Esophagus (tissue), 2 donors: ENCODE results near the gene PLAC8. TPM values are rescaled to one million over a fixed set of nuclear protein-coding genes. Genes with fewer than 3 reads are reported as not detected.
"Not testable (repeated sequence)": the region's sequence is repeated elsewhere in the genome, so short reads cannot be mapped to it uniquely, and the experiment has no call there.

Experiments
- H3K27ac ChIP-seq, 2 donors: one replicate each; pipeline ENCODE4 v1.5.1; 2013; ENCODE audit warnings: low read depth in 2 of 2, mild to moderate bottlenecking in 2 of 2, inconsistent platforms in 1 of 2, low read length in 1 of 2, moderate library complexity in 1 of 2
- H3K27me3 ChIP-seq, 2 donors: one replicate each; pipeline ENCODE4 v1.6.1; 2013; ENCODE audit warnings: low read length in 2 of 2, control low read depth in 1 of 2, mild to moderate bottlenecking in 1 of 2; ENCODE audit not compliant: insufficient read depth in 2 of 2, control insufficient read depth in 1 of 2
- H3K36me3 ChIP-seq, 2 donors: one replicate each; pipeline ENCODE4 v1.6.1; 2013; ENCODE audit warnings: low read length in 1 of 2; ENCODE audit not compliant: control insufficient read depth in 2 of 2, insufficient read depth in 2 of 2
- H3K4me1 ChIP-seq, 2 donors: one replicate each; pipeline ENCODE4 v1.6.1; 2013; ENCODE audit warnings: low read length in 1 of 2; ENCODE audit not compliant: control insufficient read depth in 2 of 2, insufficient read depth in 2 of 2
- H3K4me3 ChIP-seq, 2 donors: one replicate each; pipeline ENCODE4 v1.5.1; 2013; ENCODE audit warnings: low read length in 2 of 2, mild to moderate bottlenecking in 2 of 2, low read depth in 1 of 2, moderate library complexity in 1 of 2
- H3K9me3 ChIP-seq, 2 donors: one replicate each; pipeline ENCODE4 v1.6.1; 2013; ENCODE audit warnings: mild to moderate bottlenecking in 2 of 2, low read depth in 1 of 2, low read length in 1 of 2, moderate library complexity in 1 of 2; ENCODE audit not compliant: control insufficient read depth in 2 of 2, insufficient read depth in 1 of 2
- WGBS, 2 donors: extraction: QIAGEN DNeasy Blood & Tissue Kit; methylation state at CpG; one replicate each; pipeline ENCODE4 v1.1.7; 2013; 5-methylcytosine and 5-hydroxymethylcytosine counted together
- polyA plus RNA-seq, 2 donors: library from polyadenylated mRNA; stranded (reverse); fragments of 200-250 nt; gene quantifications; one replicate each; pipeline ENCODE4 v1.2.3, GENCODE V29; 2013
- donor health status: healthy with polysubstance abuse.
- donor health status: Bipolar disorder and iron deficiency.

PLAC8 gene
- polyA plus RNA-seq, 2 donors, result 49.1 to 88.4 TPM

DNA sequence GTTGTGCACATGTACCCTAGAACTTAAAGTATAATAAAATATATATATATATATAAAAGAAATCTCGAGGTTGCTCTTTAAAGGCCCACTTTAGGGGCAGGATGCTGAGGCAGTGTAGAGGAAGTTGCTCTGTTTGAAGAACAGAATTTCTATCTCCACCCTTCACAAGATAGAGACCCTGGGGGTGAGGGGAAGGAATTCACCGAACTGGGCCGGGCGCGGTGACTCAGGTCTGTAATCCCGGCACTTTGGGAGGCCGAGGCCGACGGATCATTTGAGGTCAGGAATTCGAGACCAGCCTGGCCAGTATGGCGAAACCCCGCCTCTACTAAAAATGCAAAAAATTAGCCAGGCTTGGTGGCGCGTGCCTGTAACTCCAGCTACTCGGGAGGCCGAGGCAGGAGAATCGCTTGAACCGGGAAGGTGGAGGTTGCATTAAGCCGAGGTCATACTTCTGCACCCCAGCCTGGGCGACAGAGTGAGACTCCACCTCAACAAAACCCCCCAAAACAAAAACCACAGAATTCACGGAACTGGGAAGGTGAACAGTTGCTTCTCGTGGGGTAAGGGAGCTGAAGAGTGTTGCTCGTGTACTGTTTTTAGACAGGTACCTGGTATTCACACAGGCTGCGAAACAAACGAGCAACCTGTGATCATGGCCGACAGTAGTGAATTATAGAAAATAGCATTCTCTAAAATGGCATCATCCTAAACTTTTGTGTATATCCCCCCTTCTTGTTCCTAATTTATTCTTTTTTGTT, 6.2 kb downstream of the PLAC8 start:
- peaks cover 2 to 3% of the 10 kb centered on the region in 2 donors for H3K4me1 ChIP-seq
- no peak overlapping the region for H3K27ac ChIP-seq
- 81 to 88% methylated on average over 26 of the region's 26 CpGs for WGBS, 2 donors
- no peaks in the 10 kb centered on the region for H3K9me3 ChIP-seq
- H3K4me3 ChIP-seq, result peak overlapping the region in 1 of 2 donors; percentile 17
- H3K27me3 ChIP-seq, result no peaks in the 10 kb centered on the region
- H3K36me3 ChIP-seq, result no peaks in the 10 kb centered on the region

DNA sequence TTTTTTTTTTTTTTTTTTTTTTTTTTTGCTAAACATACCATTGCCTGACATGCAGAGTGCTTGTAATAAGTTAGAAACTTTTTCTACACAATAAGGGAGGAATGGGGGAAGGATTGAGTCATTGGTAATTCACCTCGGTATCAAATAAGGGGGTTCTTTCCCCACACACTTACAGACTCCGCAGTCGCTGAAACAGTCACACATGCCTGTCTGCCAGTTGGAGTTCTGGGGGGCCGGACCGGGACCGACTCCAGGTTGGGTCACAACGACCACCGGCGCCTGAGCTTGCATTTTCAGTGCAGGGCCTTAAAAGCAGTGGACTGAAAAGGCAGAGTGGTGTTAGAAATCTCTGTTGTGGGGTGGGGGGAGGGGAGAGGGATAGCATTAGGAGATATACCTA, 6.9 kb downstream of the PLAC8 start:
- Histone ChIP-seq H3K36me3 (no peaks in the 10 kb centered on the region), H3K4me3 (no peak overlapping the region), H3K27me3 (no peaks in the 10 kb centered on the region), H3K9me3 (no peaks in the 10 kb centered on the region), H3K4me1 (peaks cover 2 to 3% of the 10 kb centered on the region in 2 donors), H3K27ac (no peak overlapping the region)
- 79 to 83% methylated on average over 9 of the region's 9 CpGs for WGBS, 2 donors

DNA sequence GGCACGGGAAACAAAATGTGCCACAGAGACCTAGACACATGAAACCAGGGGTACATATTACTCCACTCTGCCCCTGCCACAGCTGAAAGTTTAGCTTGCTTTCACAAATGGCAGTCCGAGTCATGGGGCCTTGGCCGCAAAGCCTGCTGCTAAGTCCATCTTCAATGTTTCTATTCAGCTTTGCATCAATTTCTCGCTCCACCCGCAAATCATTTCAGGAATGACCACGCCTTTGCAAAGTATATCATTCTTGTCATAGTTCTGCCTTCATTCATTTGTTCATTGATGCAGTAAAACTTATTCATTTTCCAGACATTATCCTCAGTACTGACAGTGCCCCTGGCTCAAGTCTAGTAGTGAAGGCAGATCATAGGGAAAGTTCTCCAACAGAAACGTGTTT, 9.5 kb downstream of the PLAC8 start:
- Histone ChIP-seq H3K4me3 (no peak overlapping the region), H3K9me3 (no peaks in the 10 kb centered on the region), H3K27ac (no peak overlapping the region), H3K4me1 (peaks cover 2 to 3% of the 10 kb centered on the region in 2 donors), H3K27me3 (no peaks in the 10 kb centered on the region), H3K36me3 (no peaks in the 10 kb centered on the region)
- WGBS, 2 donors, result 89 to 91% methylated on average over 7 of the region's 7 CpGs

DNA sequence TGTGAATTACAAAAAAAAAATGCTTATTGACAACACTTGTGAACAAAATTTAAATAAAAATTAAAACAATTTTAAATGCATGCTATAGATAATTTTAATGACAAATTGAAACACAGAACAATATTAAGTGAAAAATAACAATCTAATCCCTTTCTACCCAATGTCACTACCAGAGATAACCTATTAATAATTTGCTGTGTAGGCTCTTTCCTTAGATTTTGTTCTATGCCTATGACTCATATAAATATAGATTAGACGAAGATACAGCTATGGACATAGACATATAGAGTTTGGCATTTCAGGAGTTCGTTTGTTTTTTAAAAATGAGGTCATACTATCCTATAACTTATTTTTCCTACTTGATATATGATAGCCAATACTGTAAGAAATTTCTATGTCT, 18.1 kb downstream of the PLAC8 start:
- Histone ChIP-seq H3K27me3 (no peaks in the 10 kb centered on the region), H3K9me3 (no peaks in the 10 kb centered on the region), H3K27ac (no peak overlapping the region), H3K4me1 (no peaks in the 10 kb centered on the region), H3K36me3 (no peaks in the 10 kb centered on the region), H3K4me3 (no peak overlapping the region)
- 74 to 75% methylated on average over 2 of the region's 2 CpGs for WGBS, 2 donors

DNA sequence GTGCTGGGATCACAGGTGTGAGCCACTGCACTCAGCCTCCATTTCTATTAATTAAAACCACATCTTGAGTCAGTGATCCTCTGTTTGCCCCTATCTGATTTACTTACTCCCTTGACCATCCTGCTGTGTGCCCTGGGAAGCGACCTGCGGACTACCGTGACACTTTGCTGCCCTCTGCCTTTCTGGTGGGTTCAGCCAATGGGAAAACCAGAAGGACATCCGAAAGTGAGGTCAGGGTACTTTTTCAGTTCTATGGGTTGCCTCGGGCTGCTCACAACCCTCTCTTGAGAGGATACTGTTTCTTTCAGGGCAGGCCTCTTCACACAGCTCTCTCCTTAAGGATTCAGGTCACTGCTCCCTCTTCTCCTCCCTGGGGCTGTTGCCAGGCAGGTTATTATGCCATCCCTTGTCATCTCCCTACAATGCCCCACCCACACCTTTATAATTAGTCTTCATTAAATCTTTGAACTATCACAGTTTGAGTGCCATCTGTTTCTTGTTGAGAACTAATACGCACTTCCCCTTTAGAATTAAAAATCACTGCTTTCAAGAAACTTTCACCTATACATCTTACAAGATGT, 21.4 kb downstream of the PLAC8 start:
- no peak overlapping the region for H3K27ac ChIP-seq
- H3K27me3 ChIP-seq, result no peaks in the 10 kb centered on the region
- no peaks in the 10 kb centered on the region for H3K9me3 ChIP-seq
- 71 to 72% methylated on average over 6 of the region's 6 CpGs for WGBS, 2 donors
- no peaks in the 10 kb centered on the region for H3K4me1 ChIP-seq
- H3K4me3 ChIP-seq, result no peak overlapping the region
- H3K36me3 ChIP-seq, result no peaks in the 10 kb centered on the region

DNA sequence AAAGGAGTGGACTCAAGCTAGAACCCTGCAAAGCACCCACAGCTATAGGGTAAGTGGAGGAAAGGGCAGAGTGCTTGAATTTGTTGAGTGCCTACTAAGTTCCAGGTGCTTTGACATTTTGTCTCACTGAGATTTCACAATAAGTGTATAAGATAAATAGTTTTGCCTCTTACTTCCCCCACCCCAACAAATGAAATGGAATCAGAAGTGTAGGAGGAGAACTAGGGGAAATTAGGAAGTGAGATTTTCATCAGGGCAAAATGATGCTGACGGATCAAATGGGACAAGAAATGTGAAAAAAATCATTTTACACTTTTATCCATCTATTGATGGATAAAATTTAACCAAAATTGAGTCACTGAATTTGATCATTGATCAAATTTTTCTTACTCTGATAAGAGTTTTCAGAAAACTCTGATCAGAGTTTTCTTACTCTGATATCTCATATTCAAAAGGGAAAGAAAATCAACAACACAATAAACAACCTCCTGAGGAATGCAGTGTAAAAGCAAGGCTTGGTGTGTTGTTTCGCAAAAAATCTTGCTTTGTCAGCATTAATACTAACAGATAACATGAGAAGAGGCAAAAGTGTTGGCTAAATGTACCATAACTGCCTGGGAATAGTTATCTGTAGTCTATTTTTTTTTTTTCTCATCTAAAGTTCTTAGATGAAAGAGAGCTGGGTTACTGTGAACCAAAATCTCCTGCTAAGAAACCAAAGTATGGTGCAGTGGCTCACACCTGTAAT, 24.9 kb downstream of the PLAC8 start:
- Histone ChIP-seq H3K4me1 (no peaks in the 10 kb centered on the region), H3K9me3 (no peaks in the 10 kb centered on the region), H3K27ac (no peak overlapping the region), H3K27me3 (no peaks in the 10 kb centered on the region), H3K4me3 (no peak overlapping the region), H3K36me3 (no peaks in the 10 kb centered on the region)
- 86 to 89% methylated on average over 2 of the region's 2 CpGs for WGBS, 2 donors

DNA sequence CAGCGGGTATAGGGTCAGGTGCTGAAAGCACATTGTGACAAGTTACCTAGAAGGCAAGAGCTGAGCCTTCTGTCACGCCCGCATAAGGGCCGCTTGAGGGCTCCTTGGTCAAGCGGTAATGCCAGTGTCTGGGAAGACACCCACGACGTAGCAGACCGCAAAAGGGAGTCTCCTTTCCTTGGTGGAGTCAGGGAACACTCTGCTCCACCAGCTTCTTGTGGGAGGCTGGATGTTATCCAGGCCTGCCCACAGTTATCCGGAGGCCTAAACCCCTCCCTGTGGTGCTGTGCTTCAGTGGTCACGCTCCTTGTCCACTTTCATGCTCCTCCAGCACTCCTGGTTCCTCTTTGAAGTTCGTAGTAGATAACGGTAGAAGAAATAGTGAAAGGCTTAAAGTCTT, 29.6 kb downstream of the PLAC8 start:
- H3K4me3 ChIP-seq, H3K9me3 ChIP-seq, H3K4me1 ChIP-seq, H3K36me3 ChIP-seq, H3K27me3 ChIP-seq, H3K27ac ChIP-seq: not testable (repeated sequence)
- 89 to 94% methylated on average over 12 of the region's 12 CpGs for WGBS, 2 donors

DNA sequence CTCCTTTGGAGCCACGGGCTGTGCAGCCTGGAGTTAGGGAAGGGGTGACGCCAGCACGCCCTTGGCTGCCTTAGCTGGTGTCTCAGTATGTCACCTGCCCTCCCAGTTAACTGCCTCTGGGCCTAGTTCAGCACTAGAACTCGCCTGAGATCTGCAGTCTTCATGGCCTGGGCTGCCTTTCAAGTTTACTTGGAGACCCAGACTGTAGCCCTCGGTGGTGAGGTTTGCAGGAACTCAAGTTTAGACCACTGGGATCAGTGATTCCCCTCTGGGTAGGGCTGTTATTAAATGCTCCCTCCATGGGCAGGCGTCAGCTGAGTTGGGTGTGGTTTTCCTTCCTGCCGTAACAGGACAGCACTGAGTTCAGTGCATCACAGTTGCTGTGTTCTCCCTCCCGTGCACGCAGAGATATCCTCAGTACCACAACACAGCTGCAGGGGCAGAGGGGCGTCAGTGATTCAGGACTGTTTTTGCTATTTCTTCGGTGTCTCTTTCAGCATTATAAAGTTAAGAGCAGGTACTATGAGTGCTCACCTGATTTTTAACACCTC, 30.5 kb downstream of the PLAC8 start:
- no peaks in the 10 kb centered on the region for H3K27me3 ChIP-seq
- 48 to 65% methylated on average over 11 of the region's 11 CpGs for WGBS, 2 donors

DNA sequence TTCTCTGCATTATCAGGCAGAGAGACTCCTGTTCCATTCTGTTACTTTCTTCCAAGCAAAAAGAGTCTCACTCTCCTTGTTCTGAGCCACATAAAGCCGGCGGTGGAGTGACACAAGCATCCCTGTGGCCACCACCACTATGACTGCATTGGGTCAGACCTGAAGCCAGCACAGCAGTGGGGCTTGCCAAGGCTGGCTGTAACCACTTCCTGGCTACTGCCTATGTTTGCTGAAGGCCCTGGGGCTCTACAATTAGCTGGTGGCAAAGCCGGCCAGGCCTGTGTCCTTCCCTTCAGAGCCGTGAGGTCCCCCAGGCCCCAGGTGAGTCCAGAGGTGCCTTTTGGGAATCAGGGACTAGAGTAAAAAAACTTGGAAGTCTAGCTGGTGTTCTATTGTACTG, 31.8 kb downstream of the PLAC8 start:
- WGBS, 2 donors, result 74 to 82% methylated on average over 4 of the region's 4 CpGs
- H3K4me1 ChIP-seq, result peaks cover 0 to 3% of the 10 kb centered on the region in 2 donors
- no peaks in the 10 kb centered on the region for H3K27me3 ChIP-seq
- H3K9me3 ChIP-seq, result no peaks in the 10 kb centered on the region
- no peak overlapping the region for H3K4me3 ChIP-seq
- no peaks in the 10 kb centered on the region for H3K36me3 ChIP-seq
- no peak overlapping the region for H3K27ac ChIP-seq

More for the DNA sequence above, 30.5 kb downstream of the PLAC8 start:
- Histone ChIP-seq H3K36me3 (no peaks in the 10 kb centered on the region), H3K9me3 (no peaks in the 10 kb centered on the region), H3K4me3 (no peak overlapping the region), H3K27ac (no peak overlapping the region), H3K4me1 (peaks cover 0 to 3% of the 10 kb centered on the region in 2 donors)
